HG02571 (cell line): Measurements from ENCODE around the gene EXOC2.

Experiments
- ATAC-seq: cut with Tn5 transposase; IDR thresholded peaks from one replicate; pipeline ENCODE4 v1.9.1; 2021; ENCODE audit warnings: mild to moderate bottlenecking, moderate library complexity; ENCODE audit not compliant: unreplicated experiment

Gene EXOC2, protein sequence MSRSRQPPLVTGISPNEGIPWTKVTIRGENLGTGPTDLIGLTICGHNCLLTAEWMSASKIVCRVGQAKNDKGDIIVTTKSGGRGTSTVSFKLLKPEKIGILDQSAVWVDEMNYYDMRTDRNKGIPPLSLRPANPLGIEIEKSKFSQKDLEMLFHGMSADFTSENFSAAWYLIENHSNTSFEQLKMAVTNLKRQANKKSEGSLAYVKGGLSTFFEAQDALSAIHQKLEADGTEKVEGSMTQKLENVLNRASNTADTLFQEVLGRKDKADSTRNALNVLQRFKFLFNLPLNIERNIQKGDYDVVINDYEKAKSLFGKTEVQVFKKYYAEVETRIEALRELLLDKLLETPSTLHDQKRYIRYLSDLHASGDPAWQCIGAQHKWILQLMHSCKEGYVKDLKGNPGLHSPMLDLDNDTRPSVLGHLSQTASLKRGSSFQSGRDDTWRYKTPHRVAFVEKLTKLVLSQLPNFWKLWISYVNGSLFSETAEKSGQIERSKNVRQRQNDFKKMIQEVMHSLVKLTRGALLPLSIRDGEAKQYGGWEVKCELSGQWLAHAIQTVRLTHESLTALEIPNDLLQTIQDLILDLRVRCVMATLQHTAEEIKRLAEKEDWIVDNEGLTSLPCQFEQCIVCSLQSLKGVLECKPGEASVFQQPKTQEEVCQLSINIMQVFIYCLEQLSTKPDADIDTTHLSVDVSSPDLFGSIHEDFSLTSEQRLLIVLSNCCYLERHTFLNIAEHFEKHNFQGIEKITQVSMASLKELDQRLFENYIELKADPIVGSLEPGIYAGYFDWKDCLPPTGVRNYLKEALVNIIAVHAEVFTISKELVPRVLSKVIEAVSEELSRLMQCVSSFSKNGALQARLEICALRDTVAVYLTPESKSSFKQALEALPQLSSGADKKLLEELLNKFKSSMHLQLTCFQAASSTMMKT

DNA sequence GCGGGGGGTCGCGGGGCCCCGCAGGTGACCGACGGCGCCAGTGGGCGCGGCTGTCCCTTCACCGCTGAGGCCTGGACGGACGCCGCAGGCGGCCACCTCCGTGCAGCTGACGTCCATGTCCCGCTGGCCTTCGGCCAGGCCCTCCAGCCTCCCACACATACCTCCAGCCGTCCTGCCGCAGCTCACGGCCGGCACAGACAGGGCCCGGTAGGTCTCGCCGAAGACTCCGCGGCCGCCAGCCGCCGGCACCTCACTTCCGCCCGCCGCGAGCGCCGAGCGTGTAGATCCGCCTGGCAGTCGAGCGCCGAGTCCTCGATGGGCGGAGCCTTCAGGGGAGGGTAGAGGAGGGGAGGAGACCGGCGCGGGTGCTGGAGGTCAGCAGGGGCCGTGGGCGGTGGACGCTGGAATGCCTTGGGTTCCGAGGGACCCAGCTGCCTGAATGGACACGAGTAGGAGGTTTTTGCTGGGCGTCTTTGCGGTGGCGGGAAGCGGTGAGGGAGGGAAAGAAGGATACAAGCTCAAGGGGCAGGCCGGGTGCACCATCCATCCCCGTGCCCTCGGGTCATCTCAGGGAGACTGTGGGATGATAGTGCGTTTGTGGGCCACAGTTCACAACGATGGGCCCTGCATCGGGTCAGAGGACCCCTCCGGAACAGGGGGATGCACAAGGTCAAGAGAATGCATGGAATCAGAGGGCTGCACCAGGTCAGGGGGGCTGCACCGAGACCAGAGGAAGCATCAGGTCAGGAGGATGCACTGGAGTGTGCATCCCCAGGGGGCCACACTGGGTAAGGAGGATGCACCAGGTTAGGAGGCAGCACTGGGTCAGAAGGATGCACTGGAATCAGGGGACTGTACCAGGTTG is at the start of gene EXOC2:
Gene EXOC2, minus strand, starts transcription at position 282 of the 865 bp plus-strand sequence. CDS start 55,321 bp downstream, outside the sequence.
- peak; percentile 80 for ATAC-seq

DNA sequence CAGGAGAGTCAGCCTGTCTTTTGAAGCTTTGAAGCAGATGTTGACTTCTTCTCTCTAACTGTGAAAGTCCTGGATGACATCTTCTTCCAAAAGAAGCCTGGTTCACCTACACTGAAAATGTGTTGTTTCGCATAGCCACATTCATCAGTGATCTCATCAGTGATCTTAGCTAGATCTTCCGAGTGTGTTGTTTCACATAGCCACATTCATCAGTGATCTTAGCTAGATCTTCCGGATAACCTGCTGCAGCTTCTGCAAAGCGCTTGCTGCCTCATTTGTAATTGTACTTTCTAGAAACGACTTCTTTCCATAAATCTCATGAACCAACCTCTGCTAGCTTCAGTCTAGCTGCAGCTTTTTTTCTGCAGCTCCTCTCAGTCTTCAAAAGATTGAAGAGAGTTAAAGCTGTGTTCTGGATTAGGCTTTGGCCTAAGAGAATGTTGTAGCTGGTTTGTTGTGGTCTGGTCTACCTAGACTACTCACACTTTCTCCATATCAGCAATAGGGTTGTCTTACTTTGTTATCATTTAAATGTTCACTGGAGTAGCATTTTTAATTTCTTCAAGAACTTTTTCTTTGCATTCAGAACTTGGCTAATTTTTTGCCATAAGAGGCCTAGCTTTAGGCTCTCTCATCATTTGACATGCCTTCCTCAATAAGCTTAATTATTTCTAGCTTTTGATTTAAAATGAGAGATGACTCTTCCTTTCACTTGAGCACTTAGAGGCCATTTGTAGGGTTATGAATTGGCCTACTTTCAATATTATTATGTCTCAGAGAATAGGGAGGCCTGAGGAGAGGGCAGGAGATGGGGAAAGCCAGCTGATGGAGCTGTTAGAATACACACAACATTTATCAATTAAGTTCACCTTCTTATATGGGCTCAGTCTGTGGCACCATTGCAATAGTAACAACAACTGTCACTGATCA is 48.7 kb upstream of the EXOC2 start:
- ATAC-seq: no peak

DNA sequence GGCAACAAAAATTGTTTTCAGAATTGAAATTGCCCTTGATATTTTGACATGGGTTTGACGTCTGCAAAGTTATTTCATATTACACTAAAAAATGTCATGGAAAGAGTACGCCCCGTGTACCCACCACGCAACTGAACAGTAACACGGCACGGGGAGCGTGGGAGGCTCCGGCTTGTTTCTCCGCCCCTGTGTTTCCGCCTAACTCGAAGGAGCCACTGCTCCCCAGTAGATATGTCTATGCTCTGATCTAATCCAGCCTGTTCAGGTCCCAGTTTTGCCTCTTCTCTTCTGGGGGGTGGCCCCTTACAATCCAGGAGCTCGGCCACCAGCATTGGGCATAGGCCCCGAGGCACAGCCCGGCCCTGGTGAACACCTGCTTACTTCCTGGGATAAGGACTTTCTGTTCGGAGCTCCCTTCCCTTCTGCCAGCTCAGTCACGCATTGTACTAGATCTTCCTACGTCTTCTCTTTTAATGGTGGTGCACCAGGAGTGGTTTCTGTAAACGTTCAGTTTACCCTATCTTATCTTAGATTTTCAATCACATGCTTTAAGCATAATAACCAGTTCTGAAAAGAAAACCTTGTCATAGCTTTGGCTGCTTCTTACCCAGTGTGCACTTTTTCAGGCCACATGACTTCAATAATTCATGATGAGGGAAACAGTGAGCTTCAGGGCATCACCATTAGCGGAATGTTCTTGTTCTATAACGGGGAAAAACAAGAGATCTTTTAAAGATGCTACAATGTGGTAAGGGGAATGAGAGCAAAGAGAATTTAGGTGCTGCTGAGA is 43.9 kb upstream of the EXOC2 start:
- ATAC-seq: no peak

DNA sequence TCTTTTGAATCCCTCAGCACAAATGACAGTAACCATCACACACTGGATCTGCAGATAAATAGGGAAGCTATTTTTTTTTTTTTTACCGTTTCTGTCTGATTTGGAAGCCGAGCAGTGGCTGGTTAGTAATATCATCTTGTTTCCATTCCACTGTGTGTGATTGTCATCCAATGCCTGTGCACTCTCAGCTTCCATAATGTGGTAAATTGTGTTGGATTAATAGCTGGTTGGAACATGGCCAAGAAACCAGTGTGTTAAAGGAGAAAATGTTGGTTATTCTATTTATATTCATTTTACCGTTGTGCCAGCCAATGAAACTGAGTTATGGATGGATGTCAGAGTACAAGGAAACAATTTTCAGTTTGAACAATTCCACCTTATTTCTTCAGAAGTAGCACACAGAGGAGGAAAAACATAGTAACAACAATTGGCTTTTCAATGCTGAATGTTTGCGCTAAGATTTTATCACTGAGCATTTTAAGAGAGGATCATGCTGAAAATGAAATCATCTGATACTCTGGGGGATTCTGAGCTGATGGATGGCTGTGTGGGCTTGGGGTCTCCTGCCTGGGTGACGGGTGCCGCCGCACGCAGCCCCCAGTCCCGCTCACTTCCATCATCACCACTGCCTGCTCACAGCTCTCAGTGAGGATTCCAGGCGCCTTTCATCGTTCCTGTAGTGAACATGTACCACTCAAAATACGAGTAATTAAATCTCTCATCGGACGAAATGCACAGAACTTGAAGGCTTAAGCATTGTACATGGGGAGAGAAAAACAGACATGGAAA is 40.7 kb upstream of the EXOC2 start:
- ATAC-seq: no peak

DNA sequence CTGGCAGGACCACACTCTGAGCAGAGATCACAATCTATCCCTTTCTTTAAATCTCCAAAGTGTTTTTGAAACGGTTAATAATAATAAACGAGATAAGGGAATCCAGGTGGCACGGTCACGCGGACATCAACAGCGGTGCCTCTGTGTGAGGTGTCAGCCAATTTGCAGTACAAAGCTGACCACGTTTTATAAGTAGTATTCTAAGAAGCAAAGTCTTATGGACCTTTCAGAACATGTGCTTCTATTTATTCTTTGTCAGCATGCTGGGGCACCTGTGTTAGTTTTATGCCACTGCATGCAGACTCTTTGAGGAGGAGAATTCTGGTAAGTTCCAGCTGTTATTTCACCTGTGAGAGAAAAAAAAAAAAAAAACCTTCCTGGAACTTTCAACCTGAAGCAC is 39.0 kb upstream of the EXOC2 start:
- no peak for ATAC-seq

DNA sequence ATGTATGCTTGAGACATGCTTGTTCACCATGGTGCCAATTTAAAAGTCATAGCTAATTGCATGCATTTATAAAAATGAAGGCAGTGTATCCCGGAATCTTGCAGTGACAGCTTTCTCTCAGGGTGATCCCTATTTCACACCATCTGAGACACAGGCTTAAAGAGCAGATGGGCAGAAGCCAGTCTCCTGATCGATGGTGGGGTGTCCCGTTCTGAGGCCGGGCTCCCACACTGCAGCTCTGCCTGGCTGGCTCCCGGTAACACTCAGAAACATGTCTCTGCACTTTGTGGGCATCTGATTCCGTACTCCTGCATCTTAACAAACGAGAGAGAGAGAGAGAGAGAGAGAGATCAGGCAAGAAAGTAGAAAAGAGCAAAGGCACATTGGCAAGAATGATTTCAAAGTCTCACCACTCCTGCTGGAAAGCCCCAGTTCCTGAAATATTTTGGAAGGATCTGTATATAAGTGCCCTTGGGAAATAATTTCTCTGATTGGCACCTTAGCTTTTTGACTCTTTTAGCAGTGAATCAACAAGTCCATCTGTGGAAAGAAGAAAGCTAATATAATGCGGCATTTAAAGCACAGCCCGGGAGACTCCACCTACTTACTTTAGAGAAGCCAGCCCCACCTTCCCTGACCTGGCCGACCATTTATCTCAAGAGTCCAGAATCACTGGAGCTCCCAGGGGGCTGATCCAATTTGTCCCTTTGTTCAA is 36.8 kb upstream of the EXOC2 start:
- no peak for ATAC-seq

DNA sequence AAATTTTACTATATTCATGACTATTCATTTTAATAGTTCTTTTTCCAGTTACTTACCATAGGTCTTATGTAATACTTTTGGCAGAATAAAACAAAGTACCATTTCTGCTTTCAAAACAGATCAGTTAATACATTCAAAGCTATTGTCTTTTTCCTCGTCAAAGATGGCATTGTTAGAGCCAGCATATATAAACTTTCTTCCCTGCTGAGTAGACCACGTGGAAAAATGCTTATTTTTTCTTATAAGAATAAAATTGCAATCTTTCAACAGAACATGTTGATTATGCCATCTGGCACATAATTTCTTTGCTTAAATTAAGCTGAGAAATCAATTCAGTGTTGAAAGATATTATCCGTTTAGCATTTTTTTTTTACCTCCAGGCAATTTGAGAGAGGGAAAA is 34.9 kb upstream of the EXOC2 start:
- ATAC-seq: no peak

DNA sequence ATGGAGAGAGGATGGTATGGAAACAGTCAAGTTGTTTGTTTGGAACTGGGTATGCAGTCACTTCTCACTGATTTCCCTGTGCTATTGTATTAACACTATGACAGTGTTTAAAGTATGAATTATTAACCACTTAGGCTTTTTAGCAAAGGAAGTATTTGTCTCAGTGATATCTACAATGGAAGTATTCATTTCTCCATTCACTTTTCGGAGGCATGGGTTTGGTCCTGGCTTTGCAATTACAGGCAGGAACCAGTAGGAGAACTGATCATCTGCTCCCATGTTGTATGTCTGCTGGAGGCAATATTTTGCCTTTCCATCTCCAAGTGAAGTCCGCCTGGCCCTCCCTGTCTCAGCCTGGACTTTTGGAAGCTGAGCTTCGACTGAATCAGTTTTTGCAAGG is 30.6 kb upstream of the EXOC2 start:
- no peak for ATAC-seq

DNA sequence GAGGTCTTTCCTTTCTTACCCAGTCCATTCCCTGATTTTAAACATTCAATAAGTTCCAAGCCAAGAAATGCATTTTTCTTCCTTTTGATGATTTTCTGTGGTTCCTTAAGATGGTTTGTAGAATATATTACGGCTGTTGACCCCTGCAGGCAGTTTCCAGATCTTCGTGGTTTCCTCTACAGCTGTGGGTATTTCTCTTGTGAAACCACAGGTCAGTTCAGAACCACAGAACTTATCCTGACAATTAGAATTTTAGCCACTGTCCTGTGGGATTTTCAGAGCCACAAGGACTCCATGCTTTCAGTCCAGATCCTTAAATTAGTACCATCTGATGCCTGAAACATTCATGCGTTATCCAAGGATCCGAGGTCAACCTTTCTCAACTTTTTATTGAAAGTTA is 29.7 kb upstream of the EXOC2 start:
- ATAC-seq: no peak

DNA sequence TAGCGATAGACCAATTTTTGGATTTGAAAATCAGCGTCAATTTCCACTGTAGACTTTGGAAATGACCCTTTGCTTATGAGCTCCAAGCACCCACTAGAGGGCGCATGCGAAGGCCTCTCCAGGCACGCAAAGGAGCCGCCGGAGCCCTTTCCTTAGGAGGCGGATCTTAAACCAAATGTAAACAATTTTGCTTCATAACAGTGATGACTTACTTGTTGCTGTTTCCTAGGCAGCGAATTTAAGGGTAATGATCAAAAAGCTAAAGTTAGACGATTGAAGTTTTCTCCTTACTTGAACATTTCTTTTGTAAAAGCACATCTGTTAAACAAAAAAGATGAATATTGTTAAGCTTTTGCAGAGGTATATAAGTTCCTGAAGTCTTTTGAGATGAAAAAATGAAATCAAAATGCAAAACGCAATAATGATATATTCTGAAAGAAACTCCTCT is 29.2 kb upstream of the EXOC2 start:
- ATAC-seq: no peak

DNA sequence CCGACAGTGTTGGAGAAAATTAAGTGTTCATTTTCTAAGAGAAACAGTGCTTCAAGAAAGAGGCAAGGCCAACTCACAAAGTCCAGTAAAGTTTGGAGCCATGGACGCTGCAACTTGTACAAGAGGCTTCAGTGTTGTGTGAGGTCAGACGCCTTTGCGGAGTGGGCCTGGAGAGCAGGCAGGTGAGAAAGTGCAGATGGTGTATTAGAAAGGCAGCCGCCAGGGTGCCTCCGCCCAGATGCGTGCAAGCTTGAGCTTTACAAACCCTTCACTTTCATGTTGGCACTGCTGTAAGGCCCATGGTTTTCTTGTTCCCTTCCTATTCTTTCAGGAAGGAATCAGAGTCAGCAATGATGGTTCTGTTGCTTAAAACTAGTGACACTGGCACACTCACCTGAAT is 25.4 kb upstream of the EXOC2 start:
- no peak for ATAC-seq

DNA sequence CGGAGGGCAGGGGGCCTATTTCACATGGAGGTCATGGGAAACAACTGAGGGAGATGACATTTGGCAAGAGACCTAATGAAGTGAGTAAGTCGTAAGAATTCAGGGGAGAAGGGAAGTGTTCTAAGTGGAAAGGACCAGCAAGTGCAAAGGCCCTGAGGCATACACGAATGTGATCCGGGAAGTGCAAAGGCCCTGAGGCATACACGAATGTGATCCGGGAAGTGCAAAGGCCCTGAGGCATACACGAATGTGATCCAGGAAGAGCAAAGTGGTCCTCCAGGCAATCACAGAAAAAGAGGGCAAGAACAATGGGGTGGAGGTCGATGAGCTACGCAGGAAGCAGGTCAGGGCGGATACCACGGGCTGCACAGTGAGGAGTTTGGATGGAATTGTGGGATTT is 24.2 kb upstream of the EXOC2 start:
- no peak for ATAC-seq

DNA sequence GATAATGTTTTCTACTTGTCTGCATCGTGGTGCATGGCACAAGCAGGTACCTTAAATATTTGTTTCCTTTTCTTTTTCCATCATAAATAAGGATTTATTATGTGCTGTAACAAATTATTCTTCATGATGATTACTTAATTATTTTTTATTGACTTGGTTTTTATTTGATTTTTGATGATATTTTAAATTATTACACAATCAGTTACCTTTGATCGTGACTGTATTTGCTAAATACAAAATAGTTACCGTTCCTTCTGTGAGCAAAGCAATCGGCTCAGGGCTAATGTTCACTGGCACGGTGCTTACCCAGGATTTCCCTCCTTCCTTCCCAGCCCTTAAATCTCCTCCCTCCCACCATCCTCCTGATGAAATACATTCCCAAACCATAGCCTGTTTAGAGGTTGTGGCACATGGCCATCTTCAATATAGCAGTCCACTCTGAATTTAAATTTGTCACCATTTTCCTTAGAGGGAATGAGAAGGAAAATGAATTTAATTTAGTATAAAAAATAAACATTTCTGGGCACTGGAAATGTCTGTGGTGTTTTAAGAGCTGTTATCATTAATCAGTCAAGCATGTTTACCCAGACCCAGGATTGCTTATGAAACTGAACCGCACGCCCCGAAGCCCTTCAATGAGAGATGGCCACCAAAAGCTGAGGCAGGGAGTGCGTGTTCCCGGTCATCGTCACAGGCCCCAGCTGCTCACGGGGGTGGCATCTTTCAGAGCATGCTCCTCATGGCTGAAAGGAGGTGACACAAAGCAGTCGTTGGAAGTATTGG is 23.0 kb upstream of the EXOC2 start:
- no peak for ATAC-seq

DNA sequence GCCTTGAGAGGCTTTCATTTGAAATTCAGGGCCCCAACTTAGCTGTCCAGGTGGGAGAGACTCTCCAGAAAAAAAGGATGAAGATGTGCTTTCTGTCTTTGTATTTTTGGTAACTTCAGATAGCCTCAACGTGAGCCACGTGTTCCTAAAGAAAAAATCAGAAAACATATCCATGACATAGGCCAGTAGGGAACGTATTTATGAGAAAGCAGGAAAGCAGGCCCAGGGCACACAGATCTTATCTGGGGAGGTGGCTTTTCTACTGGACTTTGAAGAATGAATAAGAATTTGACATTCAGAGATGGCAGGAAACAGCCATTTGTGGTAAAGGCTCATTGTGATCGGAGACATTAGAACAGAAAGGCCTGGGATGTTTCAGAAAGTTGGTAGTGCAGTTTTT is 21.2 kb upstream of the EXOC2 start:
- no peak for ATAC-seq

DNA sequence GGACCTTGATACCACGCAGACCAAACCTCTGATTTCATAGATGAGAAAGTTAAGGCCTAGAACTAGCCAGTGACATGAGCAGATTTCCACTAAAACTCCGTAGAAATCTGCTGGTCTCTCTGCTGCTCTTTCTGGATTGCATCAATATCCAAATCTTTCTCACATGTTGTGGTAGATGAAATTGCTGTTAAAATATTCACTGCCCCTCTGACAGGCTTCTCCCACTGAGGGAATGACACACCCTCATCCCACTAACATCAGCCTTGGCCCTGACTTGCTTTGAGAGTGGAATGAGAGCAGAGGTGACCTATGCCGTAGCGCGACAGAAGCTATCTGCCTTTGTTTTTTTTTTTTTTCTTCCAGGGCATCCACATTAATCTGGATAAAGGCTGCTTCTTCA is 20.4 kb upstream of the EXOC2 start:
- no peak for ATAC-seq

DNA sequence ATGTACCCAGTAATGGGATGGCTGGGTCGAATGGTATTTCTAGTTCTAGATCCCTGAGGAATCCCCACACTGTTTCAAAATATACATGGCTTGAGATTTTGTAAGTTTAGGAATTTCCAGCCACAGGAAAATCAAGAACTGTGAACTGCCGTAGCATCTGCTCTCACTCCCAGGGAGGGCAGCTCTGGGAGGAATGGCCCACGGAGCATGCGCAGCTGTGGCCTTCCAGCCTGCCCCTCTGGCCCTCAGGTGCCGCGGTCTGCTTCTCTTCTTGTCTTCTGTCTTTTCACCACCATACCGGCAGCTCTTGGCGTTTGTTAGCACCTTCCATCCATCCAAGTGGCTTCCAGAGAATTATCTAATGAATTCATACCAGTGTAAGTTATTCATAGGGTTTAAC is 19.9 kb upstream of the EXOC2 start:
- no peak for ATAC-seq

DNA sequence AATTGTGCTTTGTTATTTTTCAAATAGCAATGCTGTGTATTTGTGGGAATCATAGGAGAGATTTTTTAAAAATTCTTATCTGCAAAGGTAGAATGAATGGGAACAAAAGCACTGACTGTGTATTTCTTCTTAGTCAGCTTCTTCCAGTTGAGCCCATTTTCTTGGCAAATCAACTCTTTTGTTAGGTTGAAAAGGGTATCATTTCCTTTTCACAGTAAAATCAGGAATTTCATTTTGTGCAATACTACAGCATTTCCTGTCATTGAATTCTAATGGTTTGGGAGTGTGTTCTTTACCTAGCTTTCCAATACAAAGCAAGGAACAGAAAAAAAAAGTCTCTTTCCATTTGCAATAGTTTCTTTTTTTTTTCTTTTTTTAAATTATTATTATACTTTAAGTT is 19.0 kb upstream of the EXOC2 start:
- ATAC-seq: no peak
